ENCODE data around the gene CFAP20DC. TPM values are rescaled to one million over a fixed set of nuclear protein-coding genes. Genes with fewer than 3 reads are reported as not detected.
"Not testable (repeated sequence)": the region's sequence is repeated elsewhere in the genome, so short reads cannot be mapped to it uniquely, and the experiment has no call there.

CFAP20DC gene
- total RNA-seq, 2 experiments from 2014 or later: 1.0 to 1.4 TPM

GRCh38 chr3:58833491-58833890 is 216.3 kb downstream of the CFAP20DC start:
- ATAC-seq: no peak
- Mint-ChIP-seq H3K36me3 (no peaks in the 10 kb centered on the region), H3K4me1 (no peaks in the 10 kb centered on the region), H3K27me3 (no peaks in the 10 kb centered on the region), H3K4me3 (no peak overlapping the region), H3K27ac (no peak overlapping the region), H3K9me3 (ENCODE audit: low read depth) (no peaks in the 10 kb centered on the region)
- CTCF ChIA-PET: no interaction called here
- no peak for DNase-seq

GRCh38 chr3:58829321-58830000 is 220.4 kb downstream of the CFAP20DC start:
- Mint-ChIP-seq H3K9me3 (ENCODE audit: low read depth) (no peaks in the 10 kb centered on the region), H3K4me1 (no peaks in the 10 kb centered on the region), H3K27me3 (no peaks in the 10 kb centered on the region), H3K36me3 (no peaks in the 10 kb centered on the region), H3K27ac (no peak overlapping the region), H3K4me3 (no peak overlapping the region)
- ATAC-seq (no peak), DNase-seq (no peak)
- CTCF ChIA-PET: no interaction called here

DNA sequence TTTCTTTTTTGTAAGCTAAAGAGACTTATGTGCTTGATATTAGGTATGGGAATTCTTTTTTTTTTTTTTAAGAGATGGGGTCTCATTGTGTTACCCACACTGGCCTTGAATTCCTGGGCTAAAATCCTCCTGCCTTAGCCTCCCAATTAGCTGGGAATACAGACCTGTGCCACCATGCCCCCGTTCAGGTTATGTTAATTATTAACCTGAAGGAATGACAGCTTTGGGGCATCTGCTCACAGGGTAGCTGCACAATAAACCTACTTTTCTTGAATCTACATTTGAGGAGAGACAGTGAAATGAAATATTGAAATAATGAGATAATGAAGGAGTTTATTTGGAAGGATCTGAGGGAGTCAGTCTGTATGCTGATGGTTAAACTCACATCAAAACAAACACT is 225.0 kb downstream of the CFAP20DC start:
- no peaks in the 10 kb centered on the region for H3K9me3 Mint-ChIP-seq (ENCODE audit: low read depth)
- H3K4me3 Mint-ChIP-seq: no peak overlapping the region
- CTCF ChIA-PET: interaction anchor here (1.0 to 2.5 kb wide), 2 partner anchors 12 to 228 kb away, joined by 3 to 7 read pairs; no protein-coding TSS in a partner anchor
- no peaks in the 10 kb centered on the region for H3K4me1 Mint-ChIP-seq
- DNase-seq (no peak), ATAC-seq (no peak)
- H3K36me3 Mint-ChIP-seq: no peaks in the 10 kb centered on the region
- H3K27me3 Mint-ChIP-seq: no peaks in the 10 kb centered on the region
- no peak overlapping the region for H3K27ac Mint-ChIP-seq

DNA sequence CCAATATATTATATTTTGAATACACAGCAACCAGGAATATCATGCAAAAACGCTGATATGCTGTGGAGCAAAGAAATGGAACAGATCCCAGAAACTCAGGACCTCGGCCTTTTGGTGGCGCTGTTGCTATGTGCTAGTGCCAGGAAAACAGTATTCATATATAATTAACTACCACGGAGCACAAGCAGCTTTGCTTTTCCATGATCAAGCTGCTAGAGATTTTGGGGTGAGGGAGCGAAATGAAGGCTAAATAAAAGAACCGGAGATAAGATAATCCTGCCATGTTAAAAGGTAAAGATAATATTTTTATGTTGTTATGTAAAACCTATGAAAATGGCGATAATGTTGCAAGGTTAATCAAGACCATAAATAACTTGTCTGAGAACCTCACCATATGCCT is 225.5 kb downstream of the CFAP20DC start:
- DNase-seq (no peak), ATAC-seq (no peak)
- Mint-ChIP-seq H3K9me3 (ENCODE audit: low read depth) (no peaks in the 10 kb centered on the region), H3K4me1 (no peaks in the 10 kb centered on the region), H3K27ac (no peak overlapping the region), H3K4me3 (no peak overlapping the region), H3K36me3 (no peaks in the 10 kb centered on the region), H3K27me3 (no peaks in the 10 kb centered on the region)
- CTCF ChIA-PET: interaction anchor here (1.0 to 2.5 kb wide), 3 partner anchors 13 to 1032 kb away, joined by 3 to 7 read pairs (median 3); no protein-coding TSS in a partner anchor

DNA sequence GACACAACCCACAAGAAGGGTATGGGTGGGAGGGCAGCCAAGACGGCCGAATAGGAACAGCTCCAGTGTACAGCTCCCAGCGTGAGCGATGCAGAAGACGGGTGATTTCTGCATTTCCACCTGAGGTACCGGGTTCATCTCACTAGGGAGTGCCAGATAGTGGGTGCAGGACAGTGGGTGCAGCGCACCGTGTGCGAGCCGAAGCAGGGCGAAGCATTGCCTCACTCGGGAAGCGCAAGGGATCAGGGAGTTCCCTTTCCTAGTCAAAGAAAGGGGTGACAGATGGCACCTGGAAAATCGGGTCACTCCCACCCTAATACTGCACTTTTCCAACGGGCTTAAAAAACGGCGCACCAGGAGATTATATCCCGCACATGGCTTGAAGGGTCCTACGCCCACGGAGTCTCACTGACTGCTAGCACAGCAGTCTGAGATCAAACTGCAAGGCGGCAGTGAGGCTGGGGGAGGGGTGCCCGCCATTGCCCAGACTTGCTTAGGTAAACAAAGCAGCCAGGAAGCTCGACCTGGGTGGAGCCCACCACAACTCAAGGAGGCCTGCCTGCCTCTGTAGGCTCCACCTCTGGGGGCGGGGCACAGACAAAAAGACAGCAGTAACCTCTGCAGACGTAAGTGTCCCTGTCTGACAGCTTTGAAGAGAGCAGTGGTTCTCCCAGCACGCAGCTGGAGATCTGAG is 243.1 kb downstream of the CFAP20DC start:
- ATAC-seq; H3K4me3 Mint-ChIP-seq; H3K4me1 Mint-ChIP-seq; H3K27ac Mint-ChIP-seq; CTCF ChIA-PET; H3K27me3 Mint-ChIP-seq; DNase-seq; H3K9me3 Mint-ChIP-seq (ENCODE audit: low read depth); H3K36me3 Mint-ChIP-seq: not testable (repeated sequence)

DNA sequence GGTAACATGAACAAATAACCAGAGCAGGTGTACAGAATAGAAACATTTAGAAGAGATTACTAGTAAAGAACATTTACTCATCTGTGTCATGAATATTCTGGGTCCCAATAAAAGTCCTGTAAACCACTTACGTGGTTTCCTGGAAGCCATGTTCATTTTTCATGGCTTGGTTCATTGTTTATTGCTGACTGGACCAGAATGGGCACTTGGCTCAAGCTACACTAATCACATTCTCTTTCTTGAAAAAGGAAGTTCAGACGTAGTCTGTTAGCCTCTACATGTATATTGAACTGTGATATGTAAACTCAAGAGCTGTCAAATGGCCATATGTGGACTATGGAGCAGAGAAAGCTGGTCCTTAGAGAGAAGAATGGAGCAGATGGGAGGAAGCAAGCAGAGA is 244.9 kb downstream of the CFAP20DC start:
- Mint-ChIP-seq H3K4me1 (no peaks in the 10 kb centered on the region), H3K36me3 (no peaks in the 10 kb centered on the region), H3K4me3 (no peak overlapping the region), H3K27me3 (no peaks in the 10 kb centered on the region), H3K27ac (no peak overlapping the region), H3K9me3 (ENCODE audit: low read depth) (peaks cover 2% of the 10 kb centered on the region)
- DNase-seq (no peak), ATAC-seq (no peak)
- CTCF ChIA-PET: no interaction called here

GRCh38 chr3:58801541-58801940 is 248.3 kb downstream of the CFAP20DC start:
- Mint-ChIP-seq H3K27ac (no peak overlapping the region), H3K27me3 (peaks cover 2% of the 10 kb centered on the region), H3K36me3 (no peaks in the 10 kb centered on the region), H3K4me1 (peaks cover 9% of the 10 kb centered on the region), H3K4me3 (no peak overlapping the region), H3K9me3 (ENCODE audit: low read depth) (peaks cover 2% of the 10 kb centered on the region)
- no peak for DNase-seq
- no peak for ATAC-seq
- CTCF ChIA-PET: no interaction called here

DNA sequence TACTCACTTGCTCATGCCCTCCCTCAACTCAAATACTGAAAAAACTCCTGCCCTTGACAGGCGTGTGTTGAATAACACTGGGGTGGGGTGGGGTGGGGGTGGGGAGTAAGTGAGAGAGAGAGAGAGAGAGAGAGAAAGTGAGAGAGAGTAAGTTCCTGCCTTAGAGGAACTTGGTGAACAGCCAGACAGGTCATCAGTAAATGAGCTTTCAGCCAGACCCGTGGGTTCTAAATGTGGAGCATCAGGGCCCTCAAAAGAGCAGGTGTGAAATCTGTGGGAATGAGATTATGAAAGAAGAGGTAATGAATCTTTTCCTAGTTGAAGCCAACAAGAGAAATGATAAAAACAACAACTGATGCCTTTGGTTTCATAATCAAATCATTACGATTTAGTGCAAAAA is 248.9 kb downstream of the CFAP20DC start:
- peaks cover 4% of the 10 kb centered on the region for H3K27me3 Mint-ChIP-seq
- no peak overlapping the region for H3K27ac Mint-ChIP-seq
- ATAC-seq (no peak), DNase-seq (no peak)
- H3K4me1 Mint-ChIP-seq: peaks cover 9% of the 10 kb centered on the region
- no peaks in the 10 kb centered on the region for H3K9me3 Mint-ChIP-seq (ENCODE audit: low read depth)
- H3K4me3 Mint-ChIP-seq: no peak overlapping the region
- no peaks in the 10 kb centered on the region for H3K36me3 Mint-ChIP-seq
- CTCF ChIA-PET: no interaction called here

DNA sequence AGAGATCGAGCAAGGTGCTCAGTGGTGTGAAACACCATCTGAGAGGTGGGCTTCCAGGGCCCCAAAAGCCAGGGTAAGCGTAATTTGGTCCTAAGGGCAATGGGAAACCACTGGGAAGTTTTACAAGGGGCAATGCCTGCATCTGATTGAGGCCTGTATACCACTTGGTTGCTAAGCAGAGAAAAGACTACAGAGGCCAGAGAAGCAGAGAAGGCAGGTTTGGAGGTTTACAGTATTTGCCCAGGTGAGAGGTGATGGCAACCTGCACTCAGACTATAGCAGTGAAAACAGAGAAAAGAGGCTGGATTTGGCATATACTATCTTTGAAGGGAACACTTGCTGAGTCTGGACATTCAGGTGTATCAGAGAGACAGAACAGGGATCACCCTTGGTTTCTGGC is 249.8 kb downstream of the CFAP20DC start:
- CTCF ChIA-PET: no interaction called here
- Mint-ChIP-seq H3K36me3 (no peaks in the 10 kb centered on the region), H3K27me3 (peaks cover 5% of the 10 kb centered on the region), H3K9me3 (ENCODE audit: low read depth) (no peaks in the 10 kb centered on the region), H3K4me3 (no peak overlapping the region), H3K4me1 (peaks cover 9% of the 10 kb centered on the region), H3K27ac (no peak overlapping the region)
- ATAC-seq (no peak), DNase-seq (no peak)

DNA sequence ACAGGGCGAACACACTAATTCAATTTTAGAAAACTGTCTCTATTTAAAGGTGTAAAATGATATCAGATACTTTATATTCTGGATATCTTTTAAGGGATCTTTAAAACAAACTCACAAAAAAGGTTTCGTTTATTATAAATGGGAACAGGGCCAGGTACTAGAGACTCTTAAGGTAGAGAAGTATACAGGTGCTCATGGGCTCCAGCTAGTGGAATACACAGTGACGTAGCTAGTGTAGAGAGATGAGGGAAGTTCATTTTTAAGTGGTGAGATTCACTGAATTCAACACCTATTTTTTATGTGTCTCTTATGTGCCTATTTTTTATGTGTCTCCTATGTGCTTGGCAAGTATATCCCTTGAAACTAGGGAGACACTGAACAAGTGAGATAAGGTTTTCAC is 250.6 kb downstream of the CFAP20DC start:
- H3K27ac Mint-ChIP-seq: no peak overlapping the region
- no peak for ATAC-seq
- peaks cover 5% of the 10 kb centered on the region for H3K27me3 Mint-ChIP-seq
- CTCF ChIA-PET: no interaction called here
- H3K9me3 Mint-ChIP-seq (ENCODE audit: low read depth): no peaks in the 10 kb centered on the region
- DNase-seq: no peak
- no peak overlapping the region for H3K4me3 Mint-ChIP-seq
- no peaks in the 10 kb centered on the region for H3K36me3 Mint-ChIP-seq
- H3K4me1 Mint-ChIP-seq: peaks cover 9% of the 10 kb centered on the region

GRCh38 chr3:58798312-58798711 is 251.5 kb downstream of the CFAP20DC start:
- CTCF ChIA-PET: no interaction called here
- DNase-seq: no peak
- ATAC-seq: peak; percentile 20
- no peaks in the 10 kb centered on the region for H3K36me3 Mint-ChIP-seq
- peaks cover 5% of the 10 kb centered on the region for H3K27me3 Mint-ChIP-seq
- H3K4me3 Mint-ChIP-seq: no peak overlapping the region
- no peak overlapping the region for H3K27ac Mint-ChIP-seq
- peaks cover 9% of the 10 kb centered on the region for H3K4me1 Mint-ChIP-seq
- no peaks in the 10 kb centered on the region for H3K9me3 Mint-ChIP-seq (ENCODE audit: low read depth)

- CTCF ChIA-PET: no interaction called here
- Mint-ChIP-seq H3K27me3 (peaks cover 8% of the 10 kb centered on the region), H3K27ac (no peak overlapping the region), H3K9me3 (ENCODE audit: low read depth) (no peaks in the 10 kb centered on the region), H3K36me3 (no peaks in the 10 kb centered on the region), H3K4me1 (peaks cover 9% of the 10 kb centered on the region), H3K4me3 (no peak overlapping the region)
- DNase-seq: no peak
- no peak for ATAC-seq
These were observed 255.1 kb downstream of the CFAP20DC start for GRCh38 chr3:58794750-58795149.

DNA sequence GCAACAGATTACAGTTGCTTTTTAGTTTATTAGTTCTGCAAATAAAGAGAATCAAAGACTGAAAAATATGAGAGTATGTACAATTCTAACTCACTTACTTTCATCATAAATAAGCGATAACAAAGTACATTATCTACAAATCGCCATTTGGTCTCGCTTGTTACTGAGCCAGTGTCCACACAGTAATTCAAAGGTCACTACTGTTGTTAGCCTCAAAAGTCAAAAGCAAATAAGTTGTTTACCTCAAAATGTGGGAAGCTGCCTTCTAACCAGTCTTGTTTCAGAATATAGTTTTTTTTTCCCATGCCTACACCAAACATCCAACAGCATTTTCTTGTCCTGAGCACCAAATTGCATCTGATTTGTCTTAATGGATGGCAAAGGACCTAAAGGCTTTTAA is 255.9 kb downstream of the CFAP20DC start:
- ATAC-seq: no peak
- Mint-ChIP-seq H3K27me3 (peaks cover 8% of the 10 kb centered on the region), H3K4me1 (peaks cover 9% of the 10 kb centered on the region), H3K9me3 (ENCODE audit: low read depth) (no peaks in the 10 kb centered on the region), H3K27ac (no peak overlapping the region), H3K4me3 (no peak overlapping the region), H3K36me3 (no peaks in the 10 kb centered on the region)
- CTCF ChIA-PET: no interaction called here
- DNase-seq: no peak

DNA sequence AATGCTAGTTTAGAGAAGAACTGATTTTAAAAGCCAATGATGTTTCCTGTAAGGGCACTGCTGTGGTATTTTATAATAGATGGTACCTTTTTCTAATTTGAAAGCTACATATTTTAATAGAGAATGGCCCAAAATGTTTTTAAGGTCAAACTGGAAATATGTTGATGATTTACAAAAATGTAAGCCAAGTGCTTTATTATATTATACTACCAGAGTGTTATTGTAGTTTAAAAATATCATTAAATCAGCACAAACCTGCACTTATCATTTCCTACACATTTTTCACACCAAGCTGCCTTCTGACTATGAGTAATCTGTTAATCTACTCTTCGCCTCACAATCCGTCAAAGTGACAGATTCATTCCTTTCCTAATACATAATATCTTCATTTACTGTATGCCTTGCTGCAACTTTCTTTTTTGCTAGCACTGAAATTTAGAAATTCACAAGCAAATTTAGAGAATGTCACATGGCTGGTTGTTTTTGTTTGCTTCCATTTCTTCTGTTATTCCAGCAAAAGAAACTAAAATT is 256.8 kb downstream of the CFAP20DC start:
- peaks cover 1% of the 10 kb centered on the region for H3K4me1 Mint-ChIP-seq
- DNase-seq (no peak), ATAC-seq (no peak)
- H3K27ac Mint-ChIP-seq: no peak overlapping the region
- H3K36me3 Mint-ChIP-seq: no peaks in the 10 kb centered on the region
- H3K9me3 Mint-ChIP-seq (ENCODE audit: low read depth): no peaks in the 10 kb centered on the region
- CTCF ChIA-PET: no interaction called here
- no peak overlapping the region for H3K4me3 Mint-ChIP-seq
- H3K27me3 Mint-ChIP-seq: peaks cover 8% of the 10 kb centered on the region
